GM19395 (cell line): ENCODE data around the gene CAPN13.

Experiments
- ATAC-seq: cut with Tn5 transposase; IDR thresholded peaks from one replicate; pipeline ENCODE4 v1.9.1; 2021; ENCODE audit warnings: mild to moderate bottlenecking, moderate library complexity; ENCODE audit not compliant: unreplicated experiment

Gene CAPN13

GRCh38 chr2:30765876-30766470 lies 41.3 kb downstream of the CAPN13 start:
- ATAC-seq: no peak

- ATAC-seq: no peak
These were observed 42.1 kb downstream of the CAPN13 start for GRCh38 chr2:30765191-30765590.

DNA sequence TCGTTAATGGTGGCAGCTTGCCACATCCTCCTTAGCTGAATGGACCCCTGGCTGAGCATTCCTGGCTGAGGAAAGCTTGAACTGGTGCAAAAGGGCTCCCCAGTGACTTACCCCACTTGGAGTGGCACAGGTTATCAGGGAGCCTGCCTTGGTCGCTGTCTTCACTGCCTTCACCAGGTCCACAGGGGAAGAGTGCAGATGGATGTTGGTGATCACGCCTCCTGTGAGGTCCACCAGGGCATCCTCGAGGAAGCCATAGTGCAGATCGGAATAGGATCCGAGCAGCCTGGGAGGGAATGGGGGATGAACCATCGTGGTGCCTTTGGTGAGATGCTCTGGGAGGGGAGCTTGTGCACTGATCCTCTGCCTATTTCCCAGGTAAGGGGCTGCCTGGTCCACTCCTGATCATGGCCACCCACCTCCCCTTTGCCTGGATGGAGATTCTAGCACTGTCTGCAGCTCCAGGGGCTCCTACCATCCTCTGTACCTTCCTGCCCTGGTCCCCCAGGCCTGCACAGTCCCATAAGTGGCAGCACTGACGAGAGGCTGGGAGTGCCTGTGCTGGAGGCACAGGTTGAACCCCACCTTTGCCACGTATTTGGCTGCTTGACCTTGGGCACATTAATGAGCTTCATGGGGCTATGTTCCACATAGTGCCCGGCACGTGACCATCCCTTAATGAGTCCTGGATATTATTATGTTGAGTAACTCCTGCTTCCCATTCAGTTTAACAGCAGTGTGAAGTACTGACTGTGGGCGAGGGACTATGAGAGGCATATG lies 43.0 kb downstream of the CAPN13 start:
- no peak for ATAC-seq

DNA sequence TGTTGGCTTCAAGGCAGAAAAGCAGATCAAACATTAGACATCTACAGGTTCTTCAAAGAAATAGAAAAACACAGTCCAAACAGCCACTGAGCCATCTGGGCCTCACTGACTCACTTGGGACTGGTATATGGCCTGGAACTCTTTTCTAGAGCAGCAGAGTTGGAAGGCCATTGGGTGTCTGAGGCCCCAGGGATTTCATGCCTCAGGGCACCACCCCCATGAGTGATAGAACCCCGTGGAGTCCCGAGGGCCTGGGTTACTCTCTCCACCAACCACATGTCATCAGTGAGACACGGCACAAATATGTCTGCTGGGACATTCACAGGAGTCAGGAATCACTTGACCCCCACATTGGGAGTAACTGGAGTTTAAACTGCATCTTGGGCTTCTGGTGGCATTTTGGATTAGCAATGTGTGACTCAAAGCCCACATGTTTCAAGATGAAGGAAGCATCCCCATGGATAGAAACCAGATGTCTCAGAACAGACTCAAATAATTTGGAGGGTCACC lies 44.0 kb downstream of the CAPN13 start:
- ATAC-seq: no peak

DNA sequence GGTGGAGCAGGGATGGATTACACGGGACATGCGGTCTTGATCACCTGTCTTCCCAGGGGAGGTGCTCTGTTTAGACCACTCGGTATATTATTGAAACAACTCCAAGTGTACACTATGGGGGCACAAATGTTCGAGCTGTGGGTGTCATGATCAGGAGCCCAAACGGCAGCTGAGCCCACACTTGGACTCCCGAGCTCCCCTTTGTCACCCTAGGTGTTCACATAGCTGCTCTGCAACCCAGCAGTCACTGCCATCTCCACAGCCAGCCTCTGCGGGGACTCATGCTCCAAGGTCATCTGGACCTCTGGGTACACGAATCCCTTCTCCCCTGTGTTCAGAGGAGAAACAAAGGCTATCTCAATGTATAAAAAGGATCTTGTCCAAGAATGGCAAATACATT lies 46.0 kb downstream of the CAPN13 start:
- ATAC-seq: no peak

GRCh38 chr2:30759481-30759880 lies 47.8 kb downstream of the CAPN13 start:
- no peak for ATAC-seq

DNA sequence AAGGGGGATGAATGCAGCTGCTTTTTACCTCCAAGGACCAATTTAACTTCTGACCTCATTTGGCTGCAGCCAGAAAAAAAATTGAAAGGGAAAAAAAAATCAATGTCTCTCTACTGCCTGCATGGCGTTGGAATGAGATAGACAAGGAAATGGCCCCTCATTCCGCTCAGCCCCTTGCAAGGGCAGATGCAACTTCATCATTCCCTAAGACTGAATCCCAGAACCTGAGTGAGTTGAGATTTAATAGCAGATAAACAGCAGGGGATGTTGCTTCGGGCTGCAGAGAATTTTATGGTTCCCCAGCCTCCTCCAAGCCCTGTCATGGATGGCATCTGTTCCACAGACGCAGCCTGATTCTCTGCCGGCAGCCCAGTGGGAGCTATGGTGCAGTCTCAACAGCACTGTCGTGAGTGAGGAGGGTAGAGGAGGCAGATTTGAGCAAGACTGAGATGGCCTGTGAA lies 49.0 kb downstream of the CAPN13 start:
- no peak for ATAC-seq

- ATAC-seq: no peak
These were observed 49.5 kb downstream of the CAPN13 start for GRCh38 chr2:30757749-30758148.

- no peak for ATAC-seq
These were observed 50.3 kb downstream of the CAPN13 start for GRCh38 chr2:30756971-30757370.

GRCh38 chr2:30756051-30756719 lies 51.1 kb downstream of the CAPN13 start:
- ATAC-seq: no peak

DNA sequence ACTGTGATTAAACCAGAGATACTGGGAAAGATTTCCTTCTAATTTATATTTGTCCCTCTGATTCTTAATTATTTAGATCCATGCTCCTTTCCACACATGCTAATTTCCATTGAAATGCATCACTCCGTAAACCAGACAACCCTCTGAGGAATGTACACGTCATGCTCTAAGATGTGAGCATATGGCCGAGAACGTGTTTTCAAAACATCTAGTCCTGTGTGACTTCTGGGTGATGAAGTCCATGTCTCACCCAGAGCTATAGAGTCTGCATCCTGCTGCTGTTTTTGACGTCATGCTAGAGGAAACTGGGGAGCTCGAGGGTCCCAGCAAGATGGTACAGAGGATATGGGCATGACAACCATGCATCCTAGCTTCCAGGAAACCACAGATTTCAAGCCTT lies 53.6 kb downstream of the CAPN13 start:
- ATAC-seq: no peak

DNA sequence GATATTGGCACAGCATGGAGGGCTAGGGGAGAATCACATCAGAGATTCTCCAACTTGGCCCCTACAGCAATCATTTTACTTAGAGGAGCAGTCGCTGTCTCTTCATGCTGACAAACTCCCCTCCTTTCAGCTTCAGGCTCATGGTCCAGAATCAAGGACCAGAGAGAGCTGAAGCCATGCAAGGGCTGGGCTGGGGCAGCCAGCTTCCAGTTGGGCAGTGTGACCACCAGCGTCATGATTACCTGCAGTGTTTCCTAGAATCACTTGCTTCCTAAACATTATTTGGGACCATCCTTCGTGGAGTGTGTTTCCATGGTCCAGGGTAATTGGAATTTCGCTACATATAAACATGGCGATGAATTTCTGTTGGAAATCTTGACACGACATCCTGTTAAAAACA lies 54.4 kb downstream of the CAPN13 start:
- no peak for ATAC-seq

GRCh38 chr2:30747206-30747605 lies 60.0 kb downstream of the CAPN13 start:
- no peak for ATAC-seq

GRCh38 chr2:30744823-30745222 lies 62.4 kb downstream of the CAPN13 start:
- ATAC-seq: no peak

DNA sequence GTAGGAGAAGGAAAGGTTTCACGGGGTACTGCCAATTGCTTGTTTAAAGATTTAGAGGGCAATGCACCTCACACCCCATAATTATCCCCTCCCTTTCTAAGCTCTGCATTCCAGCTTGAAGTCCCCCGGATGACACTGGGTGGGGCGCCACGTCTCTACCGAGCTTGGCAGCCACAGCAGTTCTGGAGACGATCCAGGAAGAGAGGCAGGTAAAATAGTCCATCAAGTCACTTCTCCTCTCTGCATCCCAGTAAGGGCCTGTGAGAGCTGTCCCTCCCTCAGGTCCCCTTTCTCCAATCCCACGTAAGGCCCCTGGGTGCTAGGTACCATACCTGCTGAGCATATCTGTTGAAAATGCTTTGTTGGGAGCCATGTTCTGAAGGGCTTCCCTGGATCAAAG lies 65.7 kb downstream of the CAPN13 start:
- ATAC-seq: no peak

DNA sequence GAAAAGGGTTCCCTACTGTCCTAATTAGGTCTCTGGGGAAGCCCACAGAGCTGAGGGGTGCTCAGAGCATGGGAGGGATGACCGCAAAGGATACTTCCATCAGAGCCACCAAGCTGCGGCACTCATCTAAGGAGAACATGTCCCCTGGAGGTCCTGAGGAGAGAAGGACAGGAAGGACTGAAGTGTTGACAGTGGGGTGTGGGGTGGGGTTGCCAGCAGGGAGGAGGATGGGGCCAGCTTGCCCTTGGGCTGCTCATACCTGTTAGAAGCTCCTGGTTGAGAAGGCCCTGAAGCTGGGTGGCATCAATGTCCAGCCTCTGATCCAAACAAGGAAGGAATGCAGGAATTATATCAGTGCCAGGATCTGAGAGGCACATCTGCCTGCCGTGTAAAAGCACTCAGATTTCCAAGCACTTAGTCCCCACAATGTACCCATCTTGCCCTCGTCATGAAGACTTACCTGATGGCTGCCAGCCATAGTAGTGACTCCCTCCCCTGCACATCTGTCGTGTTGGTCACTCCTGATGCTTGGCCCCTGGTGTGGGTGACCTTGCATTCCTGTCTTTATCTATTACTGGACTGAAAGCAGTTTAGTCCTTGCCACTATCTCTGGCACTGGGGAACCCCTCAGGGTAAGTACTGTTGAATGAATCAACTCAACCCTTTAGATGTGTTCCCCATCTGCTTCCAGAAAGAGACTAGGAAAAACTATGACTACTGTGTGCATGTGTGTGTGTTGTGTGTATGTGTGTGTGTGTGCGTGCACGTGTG lies 68.9 kb downstream of the CAPN13 start:
- no peak for ATAC-seq

DNA sequence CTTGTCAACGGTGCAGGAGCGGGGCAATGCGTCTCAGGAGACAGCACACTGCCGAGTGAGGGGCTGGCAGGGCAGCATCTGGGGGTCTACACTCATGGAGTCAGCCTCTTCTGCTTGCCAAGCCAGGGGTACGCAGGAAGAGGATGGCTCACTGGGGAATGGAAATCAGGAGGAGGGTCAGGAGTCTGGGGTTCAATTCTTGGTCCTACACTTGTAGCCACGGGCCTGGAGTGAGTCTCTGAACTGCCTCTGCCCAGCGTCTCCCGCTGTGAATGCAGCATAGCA lies 70.0 kb downstream of the CAPN13 start:
- no peak for ATAC-seq

DNA sequence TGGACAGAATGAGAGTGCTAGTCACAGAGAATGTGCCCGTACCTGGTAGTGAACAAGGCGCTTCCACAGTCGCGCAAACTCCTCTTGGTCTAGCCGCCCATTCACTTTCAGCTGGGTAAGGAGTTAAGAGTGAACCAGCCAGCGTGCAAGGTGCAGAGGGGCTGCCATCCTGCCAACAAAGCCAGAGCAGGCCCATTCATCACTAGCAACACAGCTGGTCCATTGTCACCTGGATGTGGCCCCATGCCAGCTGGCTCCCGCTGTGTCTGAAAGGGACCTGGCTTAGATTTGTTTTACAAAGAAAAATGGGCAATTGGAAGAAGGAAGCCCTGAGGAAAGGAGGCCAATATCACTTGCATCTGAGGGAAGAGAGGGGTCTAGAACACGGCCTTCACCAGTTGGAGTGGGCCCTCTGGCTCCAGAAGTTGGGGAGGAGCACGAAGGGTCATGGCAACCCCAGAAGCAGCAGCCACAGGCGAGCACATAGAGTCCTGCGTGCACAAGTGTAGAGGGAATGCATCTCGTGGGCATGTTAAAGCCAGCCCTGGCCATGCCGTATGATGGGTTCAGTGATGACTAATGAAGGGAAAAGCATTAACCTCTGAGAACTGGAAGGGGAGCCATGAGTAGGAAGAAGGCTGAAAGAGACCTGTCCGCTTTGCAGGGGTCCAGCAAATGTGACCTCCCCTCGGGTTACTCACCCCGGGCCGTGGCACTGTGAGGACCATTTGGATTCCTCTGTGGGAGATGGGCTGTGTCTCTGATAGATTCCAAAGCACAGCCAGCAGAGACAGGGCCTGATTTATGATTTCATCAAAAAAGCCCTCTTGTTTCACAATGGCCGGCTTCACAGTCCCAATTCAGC lies 70.6 kb downstream of the CAPN13 start:
- ATAC-seq: no peak

DNA sequence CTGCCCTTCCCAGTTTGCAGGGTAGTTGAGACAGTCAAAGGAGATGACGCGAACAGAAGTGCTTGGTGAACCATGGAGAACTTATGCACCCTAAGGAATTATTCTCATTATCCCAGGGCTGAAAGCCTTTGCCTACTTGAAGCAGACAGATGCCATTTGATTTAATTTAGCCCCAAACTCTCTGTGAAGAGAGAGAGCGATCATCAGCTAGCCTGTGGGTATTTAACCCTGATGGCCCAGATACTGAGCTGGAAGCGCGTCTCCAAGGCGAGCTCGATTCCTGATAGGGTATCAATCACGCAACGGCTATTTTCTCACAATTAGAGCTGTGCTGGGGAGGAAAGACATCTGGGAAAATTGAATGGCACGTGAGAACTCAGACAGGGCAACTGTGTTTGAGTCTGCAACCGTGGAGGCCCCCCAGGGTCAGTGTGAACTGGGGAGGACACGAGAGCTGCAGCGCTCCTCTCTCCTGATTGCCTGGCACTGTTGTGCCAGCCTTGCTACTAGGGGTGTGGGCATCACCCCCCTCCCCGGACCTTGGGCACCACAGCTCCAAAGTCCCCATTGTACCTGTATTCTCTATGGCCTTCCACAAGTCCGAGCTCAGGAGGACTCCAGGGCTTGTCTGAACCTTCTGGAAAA lies 73.2 kb downstream of the CAPN13 start:
- ATAC-seq: no peak

- no peak for ATAC-seq
These were observed 74.4 kb downstream of the CAPN13 start for GRCh38 chr2:30732876-30733275.
